ENCODE measurements around the gene TBC1D10B.
"Not testable (repeated sequence)": the region's sequence is repeated elsewhere in the genome, so short reads cannot be mapped to it uniquely, and the experiment has no call there.

The TBC1D10B gene

GRCh38 chr16:30356401-30357084 lies 13.8 kb downstream of the TBC1D10B start:
- in situ Hi-C loops (cut with MboI; ENCODE audit: low sequenced_read_pairs): no loop called here

GRCh38 chr16:30355954-30356308 lies 14.4 kb downstream of the TBC1D10B start:
- in situ Hi-C loops (cut with MboI; ENCODE audit: low sequenced_read_pairs): no loop called here

- in situ Hi-C loops (cut with MboI; ENCODE audit: low sequenced_read_pairs): no loop called here
Measured at GRCh38 chr16:30355144-30355953, 14.9 kb downstream of the TBC1D10B start, which contains the start of gene CD2BP2. Gene CD2BP2 (minus strand): TSS chr16:30355308. CDS start chr16:30354681, 627 bp downstream.

GRCh38 chr16:30354423-30355143 lies 15.7 kb downstream of the TBC1D10B start:
- in situ Hi-C loops (cut with MboI; ENCODE audit: low sequenced_read_pairs): no loop called here

GRCh38 chr16:30353438-30354129 lies 16.7 kb downstream of the TBC1D10B start:
- in situ Hi-C loops (cut with MboI; ENCODE audit: low sequenced_read_pairs): no loop called here

- in situ Hi-C loops (cut with MboI; ENCODE audit: low sequenced_read_pairs): no loop called here
Measured at GRCh38 chr16:30352488-30353401, 17.5 kb downstream of the TBC1D10B start.

- in situ Hi-C loops (cut with MboI; ENCODE audit: low sequenced_read_pairs): no loop called here
Measured at GRCh38 chr16:30351586-30352419, 18.5 kb downstream of the TBC1D10B start.

- in situ Hi-C loops (cut with MboI; ENCODE audit: low sequenced_read_pairs): no loop called here
Measured at GRCh38 chr16:30351001-30351441, 19.3 kb downstream of the TBC1D10B start.

GRCh38 chr16:30350134-30350871 lies 20.0 kb downstream of the TBC1D10B start:
- in situ Hi-C loops (cut with MboI; ENCODE audit: low sequenced_read_pairs): no loop called here

- in situ Hi-C loops (cut with MboI; ENCODE audit: low sequenced_read_pairs): no loop called here
Measured at GRCh38 chr16:30349675-30350074, 20.6 kb downstream of the TBC1D10B start.

- in situ Hi-C loops (cut with MboI; ENCODE audit: low sequenced_read_pairs): no loop called here
Measured at GRCh38 chr16:30348929-30349328, 21.4 kb downstream of the TBC1D10B start.

- in situ Hi-C loops (cut with MboI; ENCODE audit: low sequenced_read_pairs): no loop called here
Measured at GRCh38 chr16:30348113-30348512, 22.2 kb downstream of the TBC1D10B start.

GRCh38 chr16:30346286-30346685 lies 24.0 kb downstream of the TBC1D10B start:
- in situ Hi-C loops (cut with MboI; ENCODE audit: low sequenced_read_pairs): no loop called here

- in situ Hi-C loops (cut with MboI; ENCODE audit: low sequenced_read_pairs): not testable (repeated sequence)
Measured at GRCh38 chr16:30343491-30343820, 26.8 kb downstream of the TBC1D10B start.

- in situ Hi-C loops (cut with MboI; ENCODE audit: low sequenced_read_pairs): no loop called here
Measured at GRCh38 chr16:30342751-30343490, 27.4 kb downstream of the TBC1D10B start.

GRCh38 chr16:30341971-30342370 lies 28.3 kb downstream of the TBC1D10B start:
- in situ Hi-C loops (cut with MboI; ENCODE audit: low sequenced_read_pairs): not testable (repeated sequence)

- in situ Hi-C loops (cut with MboI; ENCODE audit: low sequenced_read_pairs): no loop called here
Measured at GRCh38 chr16:30340621-30341020, 29.7 kb downstream of the TBC1D10B start.

GRCh38 chr16:30338715-30339114 lies 31.6 kb downstream of the TBC1D10B start:
- in situ Hi-C loops (cut with MboI; ENCODE audit: low sequenced_read_pairs): not testable (repeated sequence)
